HepG2 (cell line): ENCODE data around the gene C5orf34. TPM values are rescaled to one million over a fixed set of nuclear protein-coding genes. Genes with fewer than 3 reads are reported as not detected.

Experiments used
- ATAC-seq: fragments of 200-7000 bp; cut with Tn5 transposase; 3 replicates; pipeline ENCODE4 v1.9.1; 2020; ENCODE audit warnings: mild to moderate bottlenecking, moderate library complexity
- BruUV-seq: library from RNA; stranded (reverse); fragments of 400-500 nt; replicated peaks from 2 replicates; lab custom pipeline; 2021; lab: Mats Ljungman, UMichigan
- CTCF ChIA-PET: fragments of 300-600 bp; formaldehyde crosslinking; extraction: SDS; loops from one replicate; lab custom pipeline; 2021; ENCODE audit warnings: low total read pairs, inconsistent platforms, low intra/inter-chr PET ratio; lab: Yijun Ruan, JAX
- POLR2A ChIA-PET: fragments of 350-600 bp; sonication (Branson Sonifier 250); formaldehyde crosslinking; loops from one replicate; lab custom pipeline; 2020; ENCODE audit warnings: antibody characterized with exemption, inconsistent platforms; lab: Yijun Ruan, JAX
- DNase-seq: peaks from one replicate; pipeline ENCODE4 v3.0.0-alpha.2; 2015; ENCODE audit warnings: low spot score
- FAIRE-seq: peaks from 3 replicates; lab custom pipeline; 2011; peaks lifted over from hg19 to GRCh38; lab: Jason Lieb, UNC
- H2AFZ ChIP-seq: one replicate; pipeline ENCODE4 v1.6.1; 2011; ENCODE audit warnings: low read length, inconsistent platforms
- H3K27ac ChIP-seq: fragments of 300-600 bp; 3 replicates; pipeline ENCODE4 v1.8.0; 2011; ENCODE audit warnings: mixed run types, mild to moderate bottlenecking, mixed read lengths, low read length, inconsistent platforms; ENCODE audit not compliant: insufficient read depth; ENCODE audit errors: extremely low read length
- H3K27me3 ChIP-seq, 2 experiments: fragments of 200-600 bp in 1 of 2; 2 replicates in 1 of 2; 3 replicates in 1 of 2; pipeline versions ENCODE4 v1.6.0 to v1.8.0; 2011; ENCODE audit warnings: low read length in 2 of 2, mild to moderate bottlenecking in 2 of 2, moderate library complexity in 2 of 2, inconsistent platforms in 1 of 2; ENCODE audit not compliant: insufficient read depth in 2 of 2, control insufficient read depth in 1 of 2
- H3K36me3 ChIP-seq, 2 experiments: fragments of 200-600 bp in 1 of 2; replicated peaks in 1 of 2; 2 replicates in 1 of 2; 3 replicates in 1 of 2; pipeline versions ENCODE4 v1.5.1 to v1.8.0; 2011; ENCODE audit warnings: low read length in 2 of 2, inconsistent platforms in 1 of 2; ENCODE audit not compliant: insufficient read depth in 2 of 2, control insufficient read depth in 1 of 2
- H3K4me1 ChIP-seq: 2 replicates; pipeline ENCODE4 v1.5.1; 2012; ENCODE audit warnings: low read length, inconsistent platforms; ENCODE audit not compliant: insufficient read depth
- H3K4me2 ChIP-seq: 2 replicates; pipeline ENCODE4 v1.6.0; 2011; ENCODE audit warnings: low read depth, low read length, inconsistent platforms
- H3K4me3 ChIP-seq, 3 experiments: fragments of 200-600 bp in 1 of 3; sonication (generic), shearing (Covaris generic) in 1 of 3; replicated peaks in 1 of 3; 2 replicates each; pipeline ENCODE4 v1.5.1; 2011 to 2016; ENCODE audit warnings: low read length in 3 of 3, inconsistent platforms in 2 of 3, low read depth in 2 of 3, mild to moderate bottlenecking in 2 of 3, control low read depth in 1 of 3, mixed read lengths in 1 of 3; ENCODE audit not compliant: insufficient read depth in 1 of 3
- H3K79me2 ChIP-seq: one replicate; pipeline ENCODE4 v1.6.1; 2011; ENCODE audit warnings: low read length, inconsistent platforms; ENCODE audit not compliant: insufficient read depth
- H3K9ac ChIP-seq: 2 replicates; pipeline ENCODE4 v1.6.0; 2011; ENCODE audit warnings: mild to moderate bottlenecking, low read depth, low read length, inconsistent platforms; ENCODE audit not compliant: insufficient read depth
- H3K9me3 ChIP-seq: 2 replicates; pipeline ENCODE4 v1.5.1; 2012; ENCODE audit warnings: mild to moderate bottlenecking, low read length
- H4K20me1 ChIP-seq: 2 replicates; pipeline ENCODE4 v1.6.0; 2011; ENCODE audit warnings: inconsistent platforms, mild to moderate bottlenecking, low read length, moderate library complexity; ENCODE audit not compliant: insufficient read depth
- AGO1 ChIP-seq: fragments of 200-400 bp; formaldehyde crosslinking; IDR thresholded peaks from 2 replicates; pipeline ENCODE4 v1.6.1; 2017; ENCODE audit warnings: mild to moderate bottlenecking, low read depth, low read length, moderate library complexity; ENCODE audit not compliant: poor library complexity, severe bottlenecking
- ATAD3A ChIP-seq: sonication (generic); formaldehyde crosslinking; IDR thresholded peaks from 2 replicates; pipeline ENCODE4 v1.4.0; 2020; ENCODE audit warnings: missing genetic modification reagents
- ETV6 ChIP-seq: sonication (generic); formaldehyde crosslinking; conservative IDR thresholded peaks from 2 replicates; pipeline ENCODE4 v1.4.0; 2020; ENCODE audit warnings: missing genetic modification reagents
- GATAD2A ChIP-seq: IDR thresholded peaks from 2 replicates; pipeline ENCODE4 v1.6.1; 2016
- HHEX ChIP-seq: IDR thresholded peaks from 2 replicates; pipeline ENCODE4 v1.6.1; 2016; ENCODE audit warnings: control low read depth
- HIVEP1 ChIP-seq: sonication (generic); formaldehyde crosslinking; IDR thresholded peaks from 2 replicates; pipeline ENCODE4 v1.4.0; 2020; ENCODE audit warnings: mild to moderate bottlenecking, missing genetic modification reagents
- HNRNPL ChIP-seq: fragments of 200-400 bp; formaldehyde crosslinking; IDR thresholded peaks from 2 replicates; pipeline ENCODE4 v1.6.1; 2017; ENCODE audit warnings: mild to moderate bottlenecking, low read depth, low read length
- KDM1A ChIP-seq: IDR thresholded peaks from 2 replicates; pipeline ENCODE4 v1.6.1; 2016; ENCODE audit warnings: missing compliant biosample characterization
- LBX2 ChIP-seq: sonication (generic); formaldehyde crosslinking; IDR thresholded peaks from 2 replicates; pipeline ENCODE4 v1.5.0; 2020; ENCODE audit warnings: missing genetic modification reagents, mild to moderate bottlenecking, borderline replicate concordance
- NCOA5 ChIP-seq: sonication (generic); formaldehyde crosslinking; IDR thresholded peaks from 2 replicates; pipeline ENCODE4 v1.4.0; 2020; ENCODE audit warnings: missing genetic modification reagents
- PATZ1 ChIP-seq: sonication (generic); formaldehyde crosslinking; IDR thresholded peaks from 2 replicates; pipeline ENCODE4 v1.4.0; 2020; ENCODE audit warnings: missing genetic modification reagents
- PHB2 ChIP-seq: fragments of 450-650 bp; IDR thresholded peaks from 2 replicates; pipeline ENCODE4 v1.6.1; 2018; ENCODE audit not compliant: partially characterized antibody
- TBP ChIP-seq: sonication (generic); formaldehyde crosslinking; IDR thresholded peaks from 2 replicates; pipeline ENCODE4 v1.5.0; 2020; ENCODE audit warnings: missing genetic modification reagents
- ZNF136 ChIP-seq: sonication (generic); formaldehyde crosslinking; IDR thresholded peaks from 2 replicates; pipeline ENCODE4 v1.8.1; 2022; ENCODE audit warnings: low read depth, mild to moderate bottlenecking, moderate library complexity, missing genetic modification reagents
- ZNF496 ChIP-seq: sonication (generic); formaldehyde crosslinking; IDR thresholded peaks from 2 replicates; pipeline ENCODE4 v1.8.1; 2023; ENCODE audit warnings: mild to moderate bottlenecking, moderate library complexity, missing genetic modification reagents; ENCODE audit not compliant: insufficient replicate concordance
- ZNF510 ChIP-seq: sonication (generic); formaldehyde crosslinking; IDR thresholded peaks from 2 replicates; pipeline ENCODE4 v1.4.0; 2020; ENCODE audit warnings: low read depth, mild to moderate bottlenecking, missing genetic modification reagents
- ZNF556 ChIP-seq: sonication (generic); formaldehyde crosslinking; IDR thresholded peaks from 2 replicates; pipeline ENCODE4 v1.4.0; 2020; ENCODE audit warnings: mild to moderate bottlenecking, missing genetic modification reagents, borderline replicate concordance
- ZNF558 ChIP-seq: sonication (generic); formaldehyde crosslinking; IDR thresholded peaks from 2 replicates; pipeline ENCODE4 v1.9.0; 2022; ENCODE audit warnings: mild to moderate bottlenecking, missing genetic modification reagents, borderline replicate concordance
- WGBS: methylation state at CpG from one replicate; pipeline ENCODE4 v1.1.6; 2017; ENCODE audit warnings: low lambda C conversion rate; 5-methylcytosine and 5-hydroxymethylcytosine counted together
- in situ Hi-C: cut with HindIII; loops from 2 replicates; pipeline ENCODE4 v1.10.0; 2017; ENCODE audit warnings: low pct_unique_long_range_greater_than_20kb; ENCODE audit not compliant: extremely low pct_ligation_motif_present
- intact Hi-C: fragments of 100-400 bp; cut with micrococcal nuclease; formaldehyde crosslinking; loops from one replicate; pipeline ENCODE4 v1.10.0; 2022; ENCODE audit not compliant: unreplicated experiment
- polyA plus RNA-seq, 8 experiments: library from polyadenylated mRNA; depleted of rRNA in 3 of 8; stranded (reverse) in 7 of 8; unstranded in 1 of 8; fragments of >200 nt; fragmentation: Illumina TruSeq in 4 of 8; extraction: Trizol in 4 of 8; gene quantifications; 2 replicates each; pipeline versions ENCODE4 v1.2.1 to v1.2.3, GENCODE V29; 2011 to 2016; ENCODE audit warnings: low read depth in 4 of 8, missing spikeins in 1 of 8, mixed read lengths in 1 of 8; ENCODE audit not compliant: insufficient read depth in 1 of 8
- total RNA-seq, 5 experiments: library from RNA; depleted of rRNA; stranded (reverse); fragments of >200 nt; fragmentation: Illumina TruSeq; extraction: Trizol; gene quantifications; 2 replicates each; pipeline ENCODE4 v1.2.3, GENCODE V29; 2016; ENCODE audit warnings: low read depth in 1 of 5

Gene C5orf34
- total and polyA plus RNA-seq, 2 of the 13 experiments (the other 11 are each of a cell fraction or from before 2014, with no cell fraction given): 3.2 to 6.4 TPM

- TF ChIP-seq ZNF136 (CRISPR knock-in tag) (no peak), AGO1 (no peak), HIVEP1 (no peak), KDM1A (CRISPR knock-in tag) (no peak), GATAD2A (CRISPR knock-in tag) (no peak), PATZ1 (CRISPR knock-in tag) (no peak), ZNF556 (CRISPR knock-in tag) (no peak), NCOA5 (no peak), ETV6 (CRISPR knock-in tag) (no peak), TBP (CRISPR knock-in tag) (no peak), LBX2 (CRISPR knock-in tag) (no peak), ZNF510 (CRISPR knock-in tag) (no peak), ZNF496 (CRISPR knock-in tag) (no peak), PHB2 (no peak), ZNF558 (CRISPR knock-in tag) (no peak), ATAD3A (CRISPR knock-in tag) (no peak), HNRNPL (no peak), HHEX (CRISPR knock-in tag) (no peak)
- Histone ChIP-seq H3K36me3 (peaks cover 20 to 86% of the 10 kb centered on the region in 2 experiments), H3K27ac (no peak overlapping the region), H3K9me3 (no peaks in the 10 kb centered on the region), H2AFZ (no peak overlapping the region), H3K9ac (no peak overlapping the region), H3K4me3 (no peak overlapping the region), H4K20me1 (no peaks in the 10 kb centered on the region; the same call in 1 of the 2 replicates), H3K79me2 (peaks cover 35% of the 10 kb centered on the region), H3K27me3 (no peaks in the 10 kb centered on the region), H3K4me1 (peaks cover 15% of the 10 kb centered on the region), H3K4me2 (no peak overlapping the region)
- DNase-seq: no peak
- no TSS peak for BruUV-seq
- ATAC-seq: no peak
- CTCF ChIA-PET: no interaction called here
- POLR2A ChIA-PET: interaction anchor here (1.4 kb wide), 1 partner anchor 8 kb away, joined by 4 read pairs; no protein-coding TSS in a partner anchor
- no peak for FAIRE-seq
- in situ Hi-C loops (no loop called here), intact Hi-C loops (no loop called here)
- 97% methylated on average over 5 of the region's 5 CpGs for WGBS
These were observed 33.4 kb upstream of the C5orf34 start for GRCh38 chr5:43548358-43548757.
